Measurements from ENCODE around the gene ANKRD42.

- TF ChIP-seq, protein P1, sequence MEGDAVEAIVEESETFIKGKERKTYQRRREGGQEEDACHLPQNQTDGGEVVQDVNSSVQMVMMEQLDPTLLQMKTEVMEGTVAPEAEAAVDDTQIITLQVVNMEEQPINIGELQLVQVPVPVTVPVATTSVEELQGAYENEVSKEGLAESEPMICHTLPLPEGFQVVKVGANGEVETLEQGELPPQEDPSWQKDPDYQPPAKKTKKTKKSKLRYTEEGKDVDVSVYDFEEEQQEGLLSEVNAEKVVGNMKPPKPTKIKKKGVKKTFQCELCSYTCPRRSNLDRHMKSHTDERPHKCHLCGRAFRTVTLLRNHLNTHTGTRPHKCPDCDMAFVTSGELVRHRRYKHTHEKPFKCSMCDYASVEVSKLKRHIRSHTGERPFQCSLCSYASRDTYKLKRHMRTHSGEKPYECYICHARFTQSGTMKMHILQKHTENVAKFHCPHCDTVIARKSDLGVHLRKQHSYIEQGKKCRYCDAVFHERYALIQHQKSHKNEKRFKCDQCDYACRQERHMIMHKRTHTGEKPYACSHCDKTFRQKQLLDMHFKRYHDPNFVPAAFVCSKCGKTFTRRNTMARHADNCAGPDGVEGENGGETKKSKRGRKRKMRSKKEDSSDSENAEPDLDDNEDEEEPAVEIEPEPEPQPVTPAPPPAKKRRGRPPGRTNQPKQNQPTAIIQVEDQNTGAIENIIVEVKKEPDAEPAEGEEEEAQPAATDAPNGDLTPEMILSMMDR (tag by site-specific recombination; IDR thresholded peaks at IDR 0.05): no peak
- TF ChIP-seq ZNF354C (tag by site-specific recombination; IDR thresholded peaks at IDR 0.05; ENCODE audit: borderline replicate concordance, low read depth): no peak
- no peak for TF ChIP-seq ZNF169 (tag by site-specific recombination; IDR thresholded peaks at IDR 0.05)
- TF ChIP-seq ZNF549 (tag by site-specific recombination; IDR thresholded peaks at IDR 0.05): no peak
- TF ChIP-seq ZNF341 (tag by site-specific recombination; IDR thresholded peaks at IDR 0.05; ENCODE audit: low read depth): no peak
- no peak for TF ChIP-seq AEBP2 (tag by site-specific recombination; IDR thresholded peaks at IDR 0.05; ENCODE audit: borderline replicate concordance)
- TF ChIP-seq ZNF776 (tag by site-specific recombination; IDR thresholded peaks at IDR 0.05; ENCODE audit: borderline replicate concordance): no peak
- no peak for TF ChIP-seq ZNF473 (tag by site-specific recombination; IDR thresholded peaks at IDR 0.05)
These were observed 99.4 kb downstream of the ANKRD42 start for GRCh38 chr11:83292709-83293456.
